ENCODE results near the gene ARL5B.

- TF ChIP-seq CTCF (conservative IDR thresholded peaks at IDR 0.05 in 1 of 2, IDR thresholded peaks at IDR 0.05 in 1 of 2; ENCODE audit: extremely low read depth in 1 of 2, insufficient read depth in 1 of 2, low read depth in 1 of 2, low read length in 2 of 2) (no peak), EZH2 (IDR thresholded peaks at IDR 0.05; ENCODE audit: borderline replicate concordance, low read length) (no peak)
These were observed 25.7 kb downstream of the ARL5B start for GRCh38 chr10:18684953-18685352.
